GM06990 (cell line): ENCODE data around the gene NHSL2.

Source experiments
- DNase-seq: peaks from one replicate; pipeline ENCODE4 v3.0.0-alpha.2; 2011; ENCODE audit not compliant: insufficient read length; ENCODE audit errors: extremely low read depth
- H3K27me3 ChIP-seq: replicated peaks from 2 replicates; pipeline ENCODE4 v1.6.0; 2011; ENCODE audit warnings: low read length; ENCODE audit not compliant: control insufficient read depth, insufficient read depth
- H3K36me3 ChIP-seq: 2 replicates; pipeline ENCODE4 v1.5.1; 2011; ENCODE audit warnings: low read length; ENCODE audit not compliant: control insufficient read depth, insufficient read depth
- H3K4me3 ChIP-seq: replicated peaks from 2 replicates; pipeline ENCODE4 v1.5.1; 2011; ENCODE audit warnings: low read depth, mild to moderate bottlenecking, control low read depth, low read length
- TF ChIP-seq, protein P1 (sequence below): IDR thresholded peaks from 2 replicates; pipeline ENCODE4 v1.5.1; 2011; ENCODE audit warnings: low read length, control low read depth, mild to moderate bottlenecking, inconsistent platforms; ENCODE audit not compliant: insufficient read depth, poor library complexity, severe bottlenecking

Gene NHSL2

GRCh38 chrX:72081605-72082320 lies 171.1 kb downstream of the NHSL2 start:
- Histone ChIP-seq H3K4me3 (no peak overlapping the region), H3K27me3 (no peaks in the 10 kb centered on the region), H3K36me3 (no peaks in the 10 kb centered on the region)
- TF ChIP-seq, protein P1, sequence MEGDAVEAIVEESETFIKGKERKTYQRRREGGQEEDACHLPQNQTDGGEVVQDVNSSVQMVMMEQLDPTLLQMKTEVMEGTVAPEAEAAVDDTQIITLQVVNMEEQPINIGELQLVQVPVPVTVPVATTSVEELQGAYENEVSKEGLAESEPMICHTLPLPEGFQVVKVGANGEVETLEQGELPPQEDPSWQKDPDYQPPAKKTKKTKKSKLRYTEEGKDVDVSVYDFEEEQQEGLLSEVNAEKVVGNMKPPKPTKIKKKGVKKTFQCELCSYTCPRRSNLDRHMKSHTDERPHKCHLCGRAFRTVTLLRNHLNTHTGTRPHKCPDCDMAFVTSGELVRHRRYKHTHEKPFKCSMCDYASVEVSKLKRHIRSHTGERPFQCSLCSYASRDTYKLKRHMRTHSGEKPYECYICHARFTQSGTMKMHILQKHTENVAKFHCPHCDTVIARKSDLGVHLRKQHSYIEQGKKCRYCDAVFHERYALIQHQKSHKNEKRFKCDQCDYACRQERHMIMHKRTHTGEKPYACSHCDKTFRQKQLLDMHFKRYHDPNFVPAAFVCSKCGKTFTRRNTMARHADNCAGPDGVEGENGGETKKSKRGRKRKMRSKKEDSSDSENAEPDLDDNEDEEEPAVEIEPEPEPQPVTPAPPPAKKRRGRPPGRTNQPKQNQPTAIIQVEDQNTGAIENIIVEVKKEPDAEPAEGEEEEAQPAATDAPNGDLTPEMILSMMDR: no peak
- DNase-seq: no peak

- Histone ChIP-seq H3K36me3 (no peaks in the 10 kb centered on the region), H3K4me3 (no peak overlapping the region), H3K27me3 (no peaks in the 10 kb centered on the region)
- DNase-seq: no peak
- TF ChIP-seq, protein P1: no peak
These were observed 172.6 kb downstream of the NHSL2 start for GRCh38 chrX:72083291-72083690.

- H3K36me3 ChIP-seq: no peaks in the 10 kb centered on the region
- TF ChIP-seq, protein P1: no peak
- DNase-seq: no peak
- H3K27me3 ChIP-seq: no peaks in the 10 kb centered on the region
- no peak overlapping the region for H3K4me3 ChIP-seq
These were observed 173.5 kb downstream of the NHSL2 start for GRCh38 chrX:72084114-72084513.

GRCh38 chrX:72086995-72087394 lies 176.3 kb downstream of the NHSL2 start:
- no peak for DNase-seq
- no peaks in the 10 kb centered on the region for H3K27me3 ChIP-seq
- H3K36me3 ChIP-seq: no peaks in the 10 kb centered on the region
- H3K4me3 ChIP-seq: no peak overlapping the region
- TF ChIP-seq, protein P1: no peak

DNA sequence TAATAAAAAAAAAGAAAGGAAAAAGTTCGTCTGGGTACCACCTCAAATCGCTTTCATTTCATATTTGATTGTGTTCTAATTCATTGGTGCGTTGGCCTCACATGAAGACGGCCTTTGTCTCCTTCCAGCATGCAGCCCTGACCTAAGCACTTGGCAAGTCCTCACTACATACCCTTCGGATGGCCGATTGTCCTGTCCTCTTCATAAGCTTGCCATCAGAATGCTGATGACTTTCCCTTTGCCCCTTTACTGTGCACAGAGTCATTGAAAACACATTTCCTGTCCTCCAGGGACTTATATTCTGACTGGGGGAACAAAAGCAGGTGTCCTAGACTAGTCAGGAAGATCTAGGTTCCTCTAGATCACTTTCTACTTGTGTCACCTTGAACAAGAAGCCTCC lies 178.1 kb downstream of the NHSL2 start:
- TF ChIP-seq, protein P1: no peak
- DNase-seq: no peak
- Histone ChIP-seq H3K4me3 (no peak overlapping the region), H3K27me3 (no peaks in the 10 kb centered on the region), H3K36me3 (no peaks in the 10 kb centered on the region)

DNA sequence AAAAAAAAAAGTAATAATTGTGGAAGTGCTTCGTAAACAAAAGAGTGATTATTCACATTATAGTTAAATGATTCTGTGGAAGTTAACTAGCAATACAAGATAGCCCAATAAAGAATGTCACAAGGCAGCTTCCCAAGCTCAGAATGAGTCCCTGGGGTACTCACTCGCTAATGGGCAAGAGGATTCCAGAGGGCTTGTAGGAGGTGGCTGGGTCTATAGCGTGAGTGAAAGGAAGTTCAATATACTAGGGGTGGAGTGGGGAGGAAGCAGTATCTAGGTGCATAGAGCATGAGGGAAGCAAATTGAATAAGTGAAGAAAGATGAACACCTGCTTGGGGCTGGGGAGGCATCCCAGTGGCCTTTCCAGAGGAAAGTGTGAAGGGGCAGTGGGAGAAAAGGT lies 178.6 kb downstream of the NHSL2 start:
- Histone ChIP-seq H3K27me3 (no peaks in the 10 kb centered on the region), H3K4me3 (no peak overlapping the region), H3K36me3 (no peaks in the 10 kb centered on the region)
- no peak for DNase-seq
- TF ChIP-seq, protein P1: no peak
